Mesenchymal stem cell (in vitro differentiated cells and primary cell): ENCODE measurements around the gene MYO6.

Experiments
- DNase-seq: peaks from one replicate; pipeline ENCODE4 v3.0.0-alpha.2; 2013
- H2AFZ ChIP-seq: one replicate; pipeline ENCODE4 v1.6.1; 2013; ENCODE audit warnings: low read depth, mild to moderate bottlenecking, control low read depth, inconsistent platforms, low read length, moderate library complexity
- H2AK5ac ChIP-seq: 2 replicates; pipeline ENCODE4 v1.6.1; 2013; ENCODE audit warnings: low read length, moderate library complexity, mild to moderate bottlenecking, inconsistent platforms; ENCODE audit not compliant: severe bottlenecking
- H2BK120ac ChIP-seq: one replicate; pipeline ENCODE4 v1.6.1; 2013; ENCODE audit warnings: low read depth, mild to moderate bottlenecking, inconsistent platforms, low read length, moderate library complexity
- H2BK12ac ChIP-seq, 2 experiments: one replicate each; pipeline ENCODE4 v1.6.1; 2013; ENCODE audit warnings: inconsistent platforms in 2 of 2, low read length in 2 of 2, mild to moderate bottlenecking in 2 of 2, moderate library complexity in 2 of 2, control low read depth in 1 of 2
- H2BK15ac ChIP-seq: one replicate; pipeline ENCODE4 v1.6.1; 2013; ENCODE audit warnings: mild to moderate bottlenecking, low read depth, inconsistent platforms; ENCODE audit not compliant: poor library complexity, severe bottlenecking
- H2BK5ac ChIP-seq: 2 replicates; pipeline ENCODE4 v1.6.1; 2013; ENCODE audit warnings: low read depth, mild to moderate bottlenecking, low read length, control low read depth, inconsistent platforms; ENCODE audit not compliant: poor library complexity, severe bottlenecking
- H3K14ac ChIP-seq, 2 experiments: one replicate each; pipeline ENCODE4 v1.6.1; 2013; ENCODE audit warnings: inconsistent platforms in 2 of 2, low read length in 2 of 2, control low read depth in 1 of 2, mild to moderate bottlenecking in 1 of 2, moderate library complexity in 1 of 2
- H3K18ac ChIP-seq, 2 experiments: one replicate each; pipeline ENCODE4 v1.6.1; 2013; ENCODE audit warnings: inconsistent platforms in 2 of 2, low read length in 2 of 2, control low read depth in 1 of 2, low read depth in 1 of 2, mild to moderate bottlenecking in 1 of 2
- H3K23ac ChIP-seq, 2 experiments: one replicate each; pipeline ENCODE4 v1.6.1; 2013; ENCODE audit warnings: inconsistent platforms in 2 of 2, low read length in 2 of 2, mild to moderate bottlenecking in 2 of 2, moderate library complexity in 2 of 2, control low read depth in 1 of 2
- H3K27ac ChIP-seq: 2 replicates; pipeline ENCODE4 v1.5.1; 2013; ENCODE audit warnings: mild to moderate bottlenecking, moderate library complexity, low read length, control low read depth, inconsistent platforms; ENCODE audit not compliant: poor library complexity, severe bottlenecking
- H3K27me3 ChIP-seq, 2 experiments: 2 replicates each; pipeline versions ENCODE4 v1.6.1 to v1.7.0; 2013; ENCODE audit warnings: low read length in 2 of 2, mild to moderate bottlenecking in 2 of 2, moderate library complexity in 2 of 2, control low read depth in 1 of 2, inconsistent platforms in 1 of 2; ENCODE audit not compliant: control insufficient read depth in 1 of 2, insufficient read depth in 1 of 2
- H3K36me3 ChIP-seq, 2 experiments: 2 replicates each; pipeline versions ENCODE4 v1.6.1 to v1.7.0; 2013; ENCODE audit warnings: low read length in 2 of 2, control low read depth in 1 of 2, inconsistent platforms in 1 of 2, low read depth in 1 of 2, mild to moderate bottlenecking in 1 of 2; ENCODE audit not compliant: insufficient read depth in 2 of 2, control insufficient read depth in 1 of 2
- H3K4ac ChIP-seq, 2 experiments: one replicate each; pipeline ENCODE4 v1.6.1; 2013; ENCODE audit warnings: inconsistent platforms in 2 of 2, low read length in 2 of 2, mild to moderate bottlenecking in 2 of 2, moderate library complexity in 2 of 2, control low read depth in 1 of 2, low read depth in 1 of 2
- H3K4me1 ChIP-seq: 2 replicates; pipeline ENCODE4 v1.6.1; 2013; ENCODE audit warnings: low read depth, low read length, control low read depth; ENCODE audit not compliant: control insufficient read depth, insufficient read depth
- H3K4me2 ChIP-seq: 2 replicates; pipeline ENCODE4 v1.6.1; 2013; ENCODE audit warnings: low read length, mild to moderate bottlenecking, inconsistent platforms; ENCODE audit not compliant: poor library complexity, severe bottlenecking
- H3K4me3 ChIP-seq, 2 experiments: 2 replicates each; pipeline versions ENCODE4 v1.5.1 to v1.7.0; 2013; ENCODE audit warnings: low read length in 2 of 2, mild to moderate bottlenecking in 2 of 2, control low read depth in 1 of 2, low read depth in 1 of 2; ENCODE audit not compliant: insufficient read depth in 1 of 2
- H3K79me1 ChIP-seq: replicated peaks from 2 replicates; pipeline ENCODE4 v1.6.1; 2013; ENCODE audit warnings: mild to moderate bottlenecking, control low read depth, low read length, inconsistent platforms; ENCODE audit not compliant: poor library complexity, severe bottlenecking
- H3K9ac ChIP-seq: 2 replicates; pipeline ENCODE4 v1.7.0; 2013; ENCODE audit warnings: mild to moderate bottlenecking, low read length, moderate library complexity
- H3K9me3 ChIP-seq: 2 replicates; pipeline ENCODE4 v1.7.0; 2013; ENCODE audit warnings: mild to moderate bottlenecking, low read length; ENCODE audit not compliant: control insufficient read depth
- H4K8ac ChIP-seq: one replicate; pipeline ENCODE4 v1.6.1; 2013; ENCODE audit warnings: inconsistent platforms, mild to moderate bottlenecking, low read length, moderate library complexity
- H4K91ac ChIP-seq: one replicate; pipeline ENCODE4 v1.6.1; 2013; ENCODE audit warnings: mild to moderate bottlenecking, low read length, inconsistent platforms
- WGBS: methylation state at CpG from one replicate; pipeline ENCODE4 v1.1.7; 2013; ENCODE audit warnings: mixed read lengths; 5-methylcytosine and 5-hydroxymethylcytosine counted together

MYO6 gene

GRCh38 chr6:75757295-75757694 is 8.3 kb downstream of the MYO6 start:
- Histone ChIP-seq H2BK5ac (no peak overlapping the region), H3K18ac (no peak overlapping the region), H3K4me1 (peaks cover 11% of the 10 kb centered on the region), H3K36me3 (no peaks in the 10 kb centered on the region), H2BK120ac (no peak overlapping the region), H3K79me1 (peaks cover 7% of the 10 kb centered on the region), H4K8ac (no peak overlapping the region), H3K23ac (no peak overlapping the region), H4K91ac (no peak overlapping the region), H3K14ac (no peak overlapping the region), H3K4ac (no peak overlapping the region), H3K27ac (peak overlapping the region; percentile 29), H3K9ac (no peak overlapping the region), H3K9me3 (no peaks in the 10 kb centered on the region), H2AFZ (no peak overlapping the region), H2BK12ac (no peak overlapping the region), H3K4me3 (no peak overlapping the region), H3K27me3 (no peaks in the 10 kb centered on the region), H3K4me2 (no peak overlapping the region), H2BK15ac (no peak overlapping the region), H2AK5ac (peak overlapping the region; percentile 82)
- DNase-seq: no peak
- 88% methylated on average over 3 of the region's 3 CpGs for WGBS

- Histone ChIP-seq H3K4me2 (no peak overlapping the region), H2AK5ac (no peak overlapping the region), H3K36me3 (no peaks in the 10 kb centered on the region), H4K8ac (no peak overlapping the region), H2BK12ac (no peak overlapping the region), H4K91ac (no peak overlapping the region), H2AFZ (no peak overlapping the region), H3K4me3 (no peak overlapping the region), H2BK15ac (no peak overlapping the region), H3K23ac (no peak overlapping the region), H3K27me3 (no peaks in the 10 kb centered on the region), H3K79me1 (peaks cover 9% of the 10 kb centered on the region), H3K9me3 (no peaks in the 10 kb centered on the region), H3K27ac (no peak overlapping the region), H3K9ac (no peak overlapping the region), H3K4me1 (peaks cover 12% of the 10 kb centered on the region), H3K14ac (no peak overlapping the region), H3K4ac (no peak overlapping the region), H2BK5ac (no peak overlapping the region), H3K18ac (no peak overlapping the region), H2BK120ac (no peak overlapping the region)
- 92% methylated on average over 5 of the region's 5 CpGs for WGBS
- no peak for DNase-seq
Measured at GRCh38 chr6:75758061-75758460, 9.0 kb downstream of the MYO6 start.

GRCh38 chr6:75759207-75759606 is 10.2 kb downstream of the MYO6 start:
- Histone ChIP-seq H3K9ac (no peak overlapping the region), H2AK5ac (no peak overlapping the region), H4K8ac (no peak overlapping the region), H3K18ac (no peak overlapping the region), H3K4me1 (peaks cover 8% of the 10 kb centered on the region), H2AFZ (no peak overlapping the region), H3K4me2 (no peak overlapping the region), H2BK15ac (no peak overlapping the region), H3K36me3 (no peaks in the 10 kb centered on the region), H3K9me3 (no peaks in the 10 kb centered on the region), H2BK5ac (no peak overlapping the region), H2BK12ac (no peak overlapping the region), H2BK120ac (no peak overlapping the region), H3K4me3 (no peak overlapping the region), H3K79me1 (peaks cover 12% of the 10 kb centered on the region), H3K14ac (no peak overlapping the region), H3K4ac (no peak overlapping the region), H3K27me3 (no peaks in the 10 kb centered on the region), H3K23ac (no peak overlapping the region), H3K27ac (peak overlapping the region; percentile 35), H4K91ac (no peak overlapping the region)
- DNase-seq: no peak
- WGBS: 62% methylated on average over 4 of the region's 5 CpGs

GRCh38 chr6:75760320-75760719 is 11.3 kb downstream of the MYO6 start:
- no peak overlapping the region for H3K4me2 ChIP-seq
- H3K4me3 ChIP-seq: no peak overlapping the region
- 67% methylated on average over 1 of the region's 1 CpG for WGBS
- H4K91ac ChIP-seq: no peak overlapping the region
- H3K9me3 ChIP-seq: no peaks in the 10 kb centered on the region
- H3K14ac ChIP-seq: no peak overlapping the region
- no peak overlapping the region for H2BK15ac ChIP-seq
- H2BK120ac ChIP-seq: no peak overlapping the region
- no peak overlapping the region for H3K27ac ChIP-seq
- no peak overlapping the region for H3K18ac ChIP-seq
- H2BK12ac ChIP-seq: no peak overlapping the region
- H2AFZ ChIP-seq: no peak overlapping the region
- no peak for DNase-seq
- no peak overlapping the region for H3K9ac ChIP-seq
- peaks cover 7% of the 10 kb centered on the region for H3K4me1 ChIP-seq
- H3K27me3 ChIP-seq: no peaks in the 10 kb centered on the region
- H2BK5ac ChIP-seq: no peak overlapping the region
- no peak overlapping the region for H3K23ac ChIP-seq
- peaks cover 13% of the 10 kb centered on the region for H3K79me1 ChIP-seq
- no peak overlapping the region for H4K8ac ChIP-seq
- no peak overlapping the region for H3K4ac ChIP-seq
- H2AK5ac ChIP-seq: no peak overlapping the region
- H3K36me3 ChIP-seq: no peaks in the 10 kb centered on the region
